B cell (primary cell): ENCODE measurements around the gene GATAD1. TPM values are rescaled to one million over a fixed set of nuclear protein-coding genes. Genes with fewer than 3 reads are reported as not detected.
"Not testable (repeated sequence)": the region's sequence is repeated elsewhere in the genome, so short reads cannot be mapped to it uniquely, and the experiment has no call there.

Experiments
- ATAC-seq: fragments of 200-7000 bp; cut with Tn5 transposase; one replicate; pipeline ENCODE4 v1.10.0; 2021; ENCODE audit warnings: low read depth, mild to moderate bottlenecking, moderate number of reproducible peaks, moderate library complexity
- CTCF ChIA-PET: fragments of 350-600 bp; sonication (Branson Sonifier 250); formaldehyde crosslinking; loops from one replicate; lab custom pipeline; 2021; ENCODE audit warnings: antibody characterized with exemption, inconsistent platforms; lab: Charles Lee
- POLR2A ChIA-PET: fragments of 350-600 bp; sonication (Branson Sonifier 250); formaldehyde crosslinking; loops from one replicate; lab custom pipeline; 2021; ENCODE audit warnings: antibody characterized with exemption; lab: Charles Lee
- DNase-seq: peaks from one replicate; pipeline ENCODE4 v3.0.0; 2013
- H2AFZ ChIP-seq: 2 replicates; pipeline ENCODE4 v1.6.1; 2012; ENCODE audit warnings: mild to moderate bottlenecking, low read depth, low read length; ENCODE audit not compliant: insufficient read depth, poor library complexity, severe bottlenecking
- H3K27ac ChIP-seq, 2 donors: 1 replicate in 1 of 2; 2 replicates in 1 of 2; pipeline ENCODE4 v1.5.1; 2012 to 2013; ENCODE audit warnings: low read length in 2 of 2, mild to moderate bottlenecking in 2 of 2, moderate library complexity in 1 of 2
- H3K27me3 ChIP-seq, 4 experiments: fragments of 200-600 bp in 1 of 4; sonication (generic) in 1 of 4; replicated peaks in 1 of 4; 1 replicate in 2 of 4; 2 replicates in 2 of 4; pipeline versions ENCODE4 v1.6.1 to v1.7.0; 2013 to 2016; ENCODE audit warnings: low read length in 3 of 4, mild to moderate bottlenecking in 2 of 4, mixed read lengths in 1 of 4, moderate library complexity in 1 of 4; ENCODE audit not compliant: insufficient read depth in 4 of 4, control insufficient read depth in 3 of 4; ENCODE audit errors: control extremely low read depth in 1 of 4
- H3K36me3 ChIP-seq, 2 experiments: replicated peaks in 1 of 2; 1 replicate in 1 of 2; 2 replicates in 1 of 2; pipeline versions ENCODE4 v1.6.1 to v1.7.1; 2013; ENCODE audit warnings: low read length in 1 of 2; ENCODE audit not compliant: insufficient read depth in 2 of 2, control insufficient read depth in 1 of 2; ENCODE audit errors: control extremely low read depth in 1 of 2, extremely low read depth in 1 of 2
- H3K4me1 ChIP-seq, 2 donors: fragments of 200-600 bp in 1 of 2; sonication (generic) in 1 of 2; 1 replicate in 1 of 2; 2 replicates in 1 of 2; pipeline versions ENCODE4 v1.5.1 to v1.6.1; 2013 to 2017; ENCODE audit warnings: low read length in 2 of 2; ENCODE audit not compliant: control insufficient read depth in 2 of 2, insufficient read depth in 2 of 2
- H3K4me2 ChIP-seq: replicated peaks from 2 replicates; pipeline ENCODE3; 2012; ENCODE audit warnings: mild to moderate bottlenecking, low read depth, low read length; ENCODE audit not compliant: poor library complexity, severe bottlenecking
- H3K4me3 ChIP-seq, 5 experiments: fragments of 200-600 bp in 1 of 5; sonication (generic) in 1 of 5; 1 replicate in 3 of 5; 2 replicates in 2 of 5; pipeline versions ENCODE4 v1.5.1 to v1.7.0; 2011 to 2016; ENCODE audit warnings: low read length in 4 of 5, mild to moderate bottlenecking in 4 of 5, low read depth in 2 of 5, control low read depth in 1 of 5, moderate library complexity in 1 of 5; ENCODE audit not compliant: insufficient read depth in 1 of 5; ENCODE audit errors: control extremely low read depth in 1 of 5, extremely low read depth in 1 of 5
- H3K79me2 ChIP-seq: fragments of 200-600 bp; sonication (generic); one replicate; pipeline ENCODE4 v1.6.0; 2016; ENCODE audit warnings: low read length; ENCODE audit not compliant: control insufficient read depth, insufficient read depth
- H3K9ac ChIP-seq: fragments of 200-600 bp; sonication (generic); 2 replicates; pipeline ENCODE4 v1.6.1; 2017; ENCODE audit warnings: mild to moderate bottlenecking, low read length, moderate library complexity
- H3K9me3 ChIP-seq, 3 donors: one replicate each; pipeline versions ENCODE4 v1.6.1 to v1.7.1; 2013; ENCODE audit warnings: low read length in 2 of 3; ENCODE audit not compliant: control insufficient read depth in 2 of 3, insufficient read depth in 1 of 3; ENCODE audit errors: control extremely low read depth in 1 of 3
- H4K20me1 ChIP-seq: 2 replicates; pipeline ENCODE4 v1.6.0; 2012; ENCODE audit warnings: mild to moderate bottlenecking, low read length; ENCODE audit not compliant: insufficient read depth, control insufficient read depth, poor library complexity, severe bottlenecking
- H3K27ac Mint-ChIP-seq: one replicate; pipeline ENCODE4 v1.8.0; 2021; ENCODE audit warnings: mixed read lengths
- H3K27me3 Mint-ChIP-seq: one replicate; pipeline ENCODE4 v1.8.0; 2021; ENCODE audit warnings: mixed read lengths
- H3K4me1 Mint-ChIP-seq: one replicate; pipeline ENCODE4 v1.8.0; 2021; ENCODE audit warnings: mixed read lengths
- H3K4me3 Mint-ChIP-seq: one replicate; pipeline ENCODE4 v1.8.0; 2021; ENCODE audit warnings: mixed read lengths
- H3K9me3 Mint-ChIP-seq: one replicate; pipeline ENCODE4 v1.8.0; 2022; ENCODE audit warnings: mixed read lengths; ENCODE audit not compliant: insufficient read depth
- CTCF ChIP-seq: fragments of 200-600 bp; IDR thresholded peaks from one replicate; pipeline ENCODE4 v1.8.0; 2022; ENCODE audit warnings: antibody characterized with exemption, mild to moderate bottlenecking
- EZH2 ChIP-seq: IDR thresholded peaks from 2 replicates; pipeline ENCODE4 v1.6.1; 2012; ENCODE audit warnings: borderline replicate concordance, low read depth, mild to moderate bottlenecking, moderate library complexity, low read length; ENCODE audit not compliant: insufficient read depth, poor library complexity, severe bottlenecking
- WGBS: methylation state at CpG from one replicate; pipeline ENCODE4 v1.1.5; 2013; ENCODE audit warnings: missing lambda C conversion rate; ENCODE audit not compliant: insufficient coverage; 5-methylcytosine and 5-hydroxymethylcytosine counted together
- intact Hi-C: fragments of 100-400 bp; cut with micrococcal nuclease; formaldehyde crosslinking; loops from one replicate; pipeline ENCODE4 v1.10.0; 2022
- polyA plus RNA-seq: library from polyadenylated mRNA; depleted of rRNA; stranded (reverse); fragments of >200 nt; gene quantifications from 2 replicates; pipeline ENCODE4 v1.2.3, GENCODE V29; 2012
- total RNA-seq, 2 donors: library from RNA; stranded (reverse); fragments of 120-200 nt in 1 of 2; gene quantifications; 1 replicate in 1 of 2; 2 replicates in 1 of 2; pipeline versions ENCODE4 v1.2.3 to v1.2.4, GENCODE V29; 2013 to 2022

GATAD1 gene
- total and polyA plus RNA-seq, 2 donors (not counting 1 experiment from before 2014, with no cell fraction given): 33.6 to 71.7 TPM

GRCh38 chr7:92478095-92478494 lies 30.8 kb downstream of the GATAD1 start:
- no peak for ATAC-seq
- H3K27me3 Mint-ChIP-seq: no peaks in the 10 kb centered on the region
- Histone ChIP-seq H3K27me3 (no peaks in the 10 kb centered on the region), H3K4me1 (no peaks in the 10 kb centered on the region), H2AFZ (no peak overlapping the region), H3K27ac (no peak overlapping the region), H3K4me3 (no peak overlapping the region), H3K79me2 (no peaks in the 10 kb centered on the region), H3K4me2 (no peak overlapping the region), H3K9ac (no peak overlapping the region), H3K36me3 (no peaks in the 10 kb centered on the region), H3K9me3 (no peaks in the 10 kb centered on the region), H4K20me1 (no peaks in the 10 kb centered on the region)
- ChIA-PET POLR2A (no interaction called here), CTCF (no interaction called here)
- DNase-seq: no peak
- no peaks in the 10 kb centered on the region for H3K9me3 Mint-ChIP-seq
- no peak overlapping the region for H3K27ac Mint-ChIP-seq
- TF ChIP-seq CTCF (no peak), EZH2 (no peak)
- H3K4me3 Mint-ChIP-seq: no peak overlapping the region
- H3K4me1 Mint-ChIP-seq: no peaks in the 10 kb centered on the region
- 92% methylated on average over 7 of the region's 9 CpGs for WGBS
- intact Hi-C loops: no loop called here

GRCh38 chr7:92478711-92479110 lies 31.4 kb downstream of the GATAD1 start:
- Histone ChIP-seq H3K9me3 (no peaks in the 10 kb centered on the region), H3K4me2 (no peak overlapping the region), H3K4me1 (no peaks in the 10 kb centered on the region), H3K79me2 (no peaks in the 10 kb centered on the region), H3K27ac (no peak overlapping the region), H2AFZ (no peak overlapping the region), H4K20me1 (no peaks in the 10 kb centered on the region), H3K9ac (no peak overlapping the region), H3K27me3 (no peaks in the 10 kb centered on the region), H3K36me3 (no peaks in the 10 kb centered on the region), H3K4me3 (no peak overlapping the region)
- WGBS: 91% methylated on average over 3 of the region's 4 CpGs
- POLR2A ChIA-PET: no interaction called here
- DNase-seq (no peak), ATAC-seq (no peak)
- Mint-ChIP-seq H3K27ac (no peak overlapping the region), H3K27me3 (no peaks in the 10 kb centered on the region), H3K4me1 (no peaks in the 10 kb centered on the region), H3K4me3 (no peak overlapping the region), H3K9me3 (no peaks in the 10 kb centered on the region)
- no peak for TF ChIP-seq CTCF
- no peak for TF ChIP-seq EZH2
- intact Hi-C loops: no loop called here
- CTCF ChIA-PET: no interaction called here

GRCh38 chr7:92479146-92479545 lies 31.9 kb downstream of the GATAD1 start:
- intact Hi-C loops, H3K4me3 Mint-ChIP-seq, CTCF ChIA-PET, H3K9me3 ChIP-seq, H3K27ac ChIP-seq, H3K79me2 ChIP-seq, H3K9ac ChIP-seq, H4K20me1 ChIP-seq, H3K27me3 Mint-ChIP-seq, H3K4me2 ChIP-seq, ATAC-seq, H3K27ac Mint-ChIP-seq, H2AFZ ChIP-seq, H3K36me3 ChIP-seq, H3K27me3 ChIP-seq, H3K4me3 ChIP-seq, POLR2A ChIA-PET, H3K9me3 Mint-ChIP-seq, DNase-seq, H3K4me1 Mint-ChIP-seq, H3K4me1 ChIP-seq: not testable (repeated sequence)
- 100% methylated on average over 4 of the region's 4 CpGs for whole genome bisulfite sequencing
